ENCODE measurements around the gene ZDHHC11B.
"Not testable (repeated sequence)": the region's sequence is repeated elsewhere in the genome, so short reads cannot be mapped to it uniquely, and the experiment has no call there.

DNA sequence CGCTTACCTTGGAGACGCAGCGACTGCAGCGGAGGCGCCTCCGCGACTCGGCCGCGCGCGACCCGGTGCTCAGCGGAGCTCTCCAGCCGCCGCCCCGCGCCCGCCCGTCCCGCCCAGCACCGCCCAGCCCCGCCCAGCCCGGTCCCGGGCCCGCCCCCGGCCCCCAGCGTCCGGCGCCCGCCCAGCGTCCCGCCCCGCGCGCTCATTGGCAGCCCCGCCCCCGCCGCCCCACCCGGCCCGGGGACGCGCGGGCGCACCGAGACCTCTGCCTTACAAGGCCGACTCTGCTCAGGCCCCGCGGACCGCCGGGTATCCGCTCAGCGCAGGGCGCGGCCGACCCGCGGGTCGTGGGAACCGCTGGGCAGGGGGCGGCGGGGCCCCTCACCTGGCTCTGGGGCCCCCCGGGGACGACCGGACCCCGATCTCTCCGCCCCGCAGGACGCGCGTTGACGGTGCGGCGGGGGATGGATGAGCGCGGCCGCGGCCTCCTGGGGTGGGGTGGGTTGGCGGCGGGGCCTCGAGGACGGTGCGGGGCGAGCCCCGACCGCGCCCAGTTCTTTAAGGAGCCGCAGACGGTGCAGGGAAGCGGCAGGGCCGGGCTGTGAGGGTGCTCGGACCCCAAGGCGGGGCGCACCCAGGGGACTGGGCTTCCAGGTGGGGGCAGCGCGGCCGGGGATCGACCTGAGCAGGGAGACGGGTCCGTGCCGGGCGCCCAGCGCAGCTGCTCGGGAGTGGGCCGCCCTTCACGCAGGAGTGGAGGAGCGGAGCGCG lies 91.1 kb downstream of the ZDHHC11B start, which contains the start of gene TPPP:
- TF ChIP-seq, protein P1, sequence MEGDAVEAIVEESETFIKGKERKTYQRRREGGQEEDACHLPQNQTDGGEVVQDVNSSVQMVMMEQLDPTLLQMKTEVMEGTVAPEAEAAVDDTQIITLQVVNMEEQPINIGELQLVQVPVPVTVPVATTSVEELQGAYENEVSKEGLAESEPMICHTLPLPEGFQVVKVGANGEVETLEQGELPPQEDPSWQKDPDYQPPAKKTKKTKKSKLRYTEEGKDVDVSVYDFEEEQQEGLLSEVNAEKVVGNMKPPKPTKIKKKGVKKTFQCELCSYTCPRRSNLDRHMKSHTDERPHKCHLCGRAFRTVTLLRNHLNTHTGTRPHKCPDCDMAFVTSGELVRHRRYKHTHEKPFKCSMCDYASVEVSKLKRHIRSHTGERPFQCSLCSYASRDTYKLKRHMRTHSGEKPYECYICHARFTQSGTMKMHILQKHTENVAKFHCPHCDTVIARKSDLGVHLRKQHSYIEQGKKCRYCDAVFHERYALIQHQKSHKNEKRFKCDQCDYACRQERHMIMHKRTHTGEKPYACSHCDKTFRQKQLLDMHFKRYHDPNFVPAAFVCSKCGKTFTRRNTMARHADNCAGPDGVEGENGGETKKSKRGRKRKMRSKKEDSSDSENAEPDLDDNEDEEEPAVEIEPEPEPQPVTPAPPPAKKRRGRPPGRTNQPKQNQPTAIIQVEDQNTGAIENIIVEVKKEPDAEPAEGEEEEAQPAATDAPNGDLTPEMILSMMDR (IDR thresholded peaks at IDR 0.05), result not testable (repeated sequence)
- TF ChIP-seq POLR2A (IDR thresholded peaks at IDR 0.05), result not testable (repeated sequence)
